ENCODE measurements around the gene DLEC1.
A peak's percentile ranks its signal among the peaks of the same experiment; 100 is the strongest.

DLEC1 gene

GRCh38 chr3:38136393-38136776, 97.4 kb downstream of the DLEC1 start:
- Histone ChIP-seq H3K9me3 (no peaks in the 10 kb centered on the region), H3K4me3 (ENCODE audit: low read depth, low read length) (peak overlapping the region; percentile 70), H3K4me1 (no peaks in the 10 kb centered on the region), H3K36me3 (no peaks in the 10 kb centered on the region), H3K27me3 (no peaks in the 10 kb centered on the region)
- DNase-seq: no peak
- TF ChIP-seq, protein P1, sequence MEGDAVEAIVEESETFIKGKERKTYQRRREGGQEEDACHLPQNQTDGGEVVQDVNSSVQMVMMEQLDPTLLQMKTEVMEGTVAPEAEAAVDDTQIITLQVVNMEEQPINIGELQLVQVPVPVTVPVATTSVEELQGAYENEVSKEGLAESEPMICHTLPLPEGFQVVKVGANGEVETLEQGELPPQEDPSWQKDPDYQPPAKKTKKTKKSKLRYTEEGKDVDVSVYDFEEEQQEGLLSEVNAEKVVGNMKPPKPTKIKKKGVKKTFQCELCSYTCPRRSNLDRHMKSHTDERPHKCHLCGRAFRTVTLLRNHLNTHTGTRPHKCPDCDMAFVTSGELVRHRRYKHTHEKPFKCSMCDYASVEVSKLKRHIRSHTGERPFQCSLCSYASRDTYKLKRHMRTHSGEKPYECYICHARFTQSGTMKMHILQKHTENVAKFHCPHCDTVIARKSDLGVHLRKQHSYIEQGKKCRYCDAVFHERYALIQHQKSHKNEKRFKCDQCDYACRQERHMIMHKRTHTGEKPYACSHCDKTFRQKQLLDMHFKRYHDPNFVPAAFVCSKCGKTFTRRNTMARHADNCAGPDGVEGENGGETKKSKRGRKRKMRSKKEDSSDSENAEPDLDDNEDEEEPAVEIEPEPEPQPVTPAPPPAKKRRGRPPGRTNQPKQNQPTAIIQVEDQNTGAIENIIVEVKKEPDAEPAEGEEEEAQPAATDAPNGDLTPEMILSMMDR (IDR thresholded peaks at IDR 0.05; ENCODE audit: low read depth, low read length): no peak

DNA sequence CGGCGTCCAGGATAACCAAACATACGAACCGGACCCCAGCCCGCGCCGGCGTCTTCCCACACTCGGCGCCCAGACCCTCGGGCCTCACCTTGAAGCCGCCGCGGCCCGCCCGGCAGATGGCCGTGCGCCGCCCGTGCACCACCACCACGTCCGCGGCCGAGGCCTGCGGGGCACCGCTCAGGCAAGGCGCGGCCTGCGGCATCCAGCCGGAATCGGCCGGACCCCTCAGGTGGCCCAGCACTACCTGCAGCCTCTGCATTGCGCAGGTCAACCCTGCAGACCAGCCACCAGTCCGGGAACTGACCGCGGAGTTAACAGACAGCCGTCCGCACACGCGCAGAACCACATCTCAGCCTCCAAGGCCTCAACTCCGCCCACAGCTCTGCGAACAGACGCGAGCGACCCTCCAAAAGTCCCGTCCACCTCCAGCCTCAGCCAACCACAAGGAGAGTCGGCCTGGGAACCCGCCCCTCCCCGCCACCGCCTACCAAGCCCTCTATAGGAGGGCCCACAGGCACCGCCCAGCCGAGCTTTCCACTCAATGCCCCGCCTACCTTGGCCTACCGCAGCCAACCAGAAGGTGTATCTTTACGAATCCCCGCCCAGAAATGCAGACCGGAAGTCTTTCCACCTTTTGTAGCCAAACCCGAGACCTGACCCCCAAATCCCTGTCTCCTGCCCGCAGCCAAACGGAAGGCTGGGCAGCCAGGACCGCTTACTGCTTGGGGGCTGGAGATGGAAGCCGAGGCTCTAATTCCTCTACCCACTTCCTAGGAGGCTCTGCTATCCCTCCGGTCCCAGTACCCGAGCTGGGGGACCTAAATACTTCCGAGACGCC, 98.0 kb downstream of the DLEC1 start, which contains the start of gene ACAA1:
ACAA1 (minus strand) TSS at position 351 of the 838 bp plus-strand sequence; CDS start at position 259, 92 bp downstream.
- Histone ChIP-seq H3K4me1 (no peaks in the 10 kb centered on the region), H3K27me3 (no peaks in the 10 kb centered on the region), H3K36me3 (no peaks in the 10 kb centered on the region), H3K4me3 (ENCODE audit: low read depth, low read length) (peak within 1 kb of the TSS; percentile 70), H3K9me3 (no peaks in the 10 kb centered on the region)
- DNase-seq: peak; percentile 96
- TF ChIP-seq, protein P1 (IDR thresholded peaks at IDR 0.05; ENCODE audit: low read depth, low read length): no peak

GRCh38 chr3:38137615-38138348, 98.8 kb downstream of the DLEC1 start:
- TF ChIP-seq, protein P1 (IDR thresholded peaks at IDR 0.05; ENCODE audit: low read depth, low read length): no peak
- Histone ChIP-seq H3K36me3 (no peaks in the 10 kb centered on the region), H3K9me3 (no peaks in the 10 kb centered on the region), H3K4me3 (ENCODE audit: low read depth, low read length) (peak overlapping the region; percentile 68), H3K27me3 (no peaks in the 10 kb centered on the region), H3K4me1 (no peaks in the 10 kb centered on the region)
- DNase-seq: no peak

- no peaks in the 10 kb centered on the region for H3K27me3 ChIP-seq
- peak; percentile 56 for DNase-seq
- TF ChIP-seq, protein P1 (IDR thresholded peaks at IDR 0.05; ENCODE audit: low read depth, low read length): no peak
- no peaks in the 10 kb centered on the region for H3K4me1 ChIP-seq
- peak within 1 kb of the TSS; percentile 68 for H3K4me3 ChIP-seq (ENCODE audit: low read depth, low read length)
- H3K9me3 ChIP-seq: no peaks in the 10 kb centered on the region
- no peaks in the 10 kb centered on the region for H3K36me3 ChIP-seq
These were observed 99.6 kb downstream of the DLEC1 start, which contains the start of gene MYD88 for GRCh38 chr3:38138349-38139190. Gene MYD88, plus strand, starts transcription at chr3:38138661. Its CDS starts 40 bp downstream, at chr3:38138701.

GRCh38 chr3:38139191-38139590, 100.2 kb downstream of the DLEC1 start:
- no peak for DNase-seq
- Histone ChIP-seq H3K4me1 (no peaks in the 10 kb centered on the region), H3K4me3 (ENCODE audit: low read depth, low read length) (peak overlapping the region; percentile 68), H3K9me3 (no peaks in the 10 kb centered on the region), H3K27me3 (no peaks in the 10 kb centered on the region), H3K36me3 (no peaks in the 10 kb centered on the region)
- TF ChIP-seq, protein P1 (IDR thresholded peaks at IDR 0.05; ENCODE audit: low read depth, low read length): no peak
